NT2/D1 (cell line): ENCODE data around the gene ZYG11A.
"Not testable (repeated sequence)": the region's sequence is repeated elsewhere in the genome, so short reads cannot be mapped to it uniquely, and the experiment has no call there.

Experiments used
- SUZ12 ChIP-seq: IDR thresholded peaks from 2 replicates; pipeline ENCODE4 v1.6.1; 2011; ENCODE audit not compliant: insufficient read length, insufficient read depth; ENCODE audit errors: extremely low read depth
- YY1 ChIP-seq: IDR thresholded peaks from 2 replicates; pipeline ENCODE4 v1.6.1; 2011; ENCODE audit not compliant: insufficient read length, insufficient read depth

GRCh38 chr1:52804083-52804482, 38.5 kb upstream of the ZYG11A start:
- not testable (repeated sequence) for TF ChIP-seq SUZ12, YY1
